ENCODE results near the gene SLCO2B1.
A peak's percentile ranks its signal among the peaks of the same experiment; 100 is the strongest.

Gene SLCO2B1

DNA sequence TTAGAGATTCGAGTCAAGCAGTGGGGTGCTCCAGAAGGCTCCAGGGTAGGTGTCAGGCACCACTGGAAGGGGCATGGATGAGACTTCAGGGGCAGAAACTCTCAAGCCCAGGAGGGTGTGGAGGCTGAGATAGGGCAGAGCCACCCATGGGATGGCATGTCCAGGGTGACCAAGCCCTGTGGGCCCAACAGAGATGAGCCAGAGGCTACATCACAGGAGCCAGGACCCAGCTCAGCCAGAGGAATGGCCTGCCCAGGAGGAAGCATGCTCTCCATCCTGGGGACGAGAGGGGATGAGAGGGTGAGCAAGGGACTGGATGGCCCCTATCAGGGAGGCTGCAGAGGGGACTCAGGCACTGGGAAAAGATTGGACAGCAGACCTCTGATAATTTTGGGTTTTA, 42.8 kb downstream of the SLCO2B1 start:
- DNase-seq (ENCODE audit: low read depth) = no peak

DNA sequence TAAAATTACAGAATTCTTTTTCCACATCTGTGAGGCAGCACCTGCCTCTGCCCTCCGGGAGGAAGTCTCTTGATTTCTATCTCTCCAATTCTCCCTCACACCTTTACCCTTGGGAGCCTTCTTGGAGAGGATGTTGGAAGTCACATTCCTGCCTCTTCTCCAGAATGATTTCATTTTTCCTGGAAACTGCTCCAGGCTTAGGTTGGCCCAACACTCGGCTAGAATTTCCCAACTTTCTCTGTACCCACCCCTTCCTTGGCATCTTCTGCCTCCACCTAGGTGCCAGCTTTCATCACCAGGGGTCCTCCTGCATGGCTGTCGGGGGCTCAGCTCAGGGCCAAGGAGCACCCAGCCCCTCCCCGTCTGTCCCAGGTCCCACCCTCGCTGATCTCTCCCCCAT, 43.2 kb downstream of the SLCO2B1 start:
- DNase-seq (ENCODE audit: low read depth) = no peak

DNA sequence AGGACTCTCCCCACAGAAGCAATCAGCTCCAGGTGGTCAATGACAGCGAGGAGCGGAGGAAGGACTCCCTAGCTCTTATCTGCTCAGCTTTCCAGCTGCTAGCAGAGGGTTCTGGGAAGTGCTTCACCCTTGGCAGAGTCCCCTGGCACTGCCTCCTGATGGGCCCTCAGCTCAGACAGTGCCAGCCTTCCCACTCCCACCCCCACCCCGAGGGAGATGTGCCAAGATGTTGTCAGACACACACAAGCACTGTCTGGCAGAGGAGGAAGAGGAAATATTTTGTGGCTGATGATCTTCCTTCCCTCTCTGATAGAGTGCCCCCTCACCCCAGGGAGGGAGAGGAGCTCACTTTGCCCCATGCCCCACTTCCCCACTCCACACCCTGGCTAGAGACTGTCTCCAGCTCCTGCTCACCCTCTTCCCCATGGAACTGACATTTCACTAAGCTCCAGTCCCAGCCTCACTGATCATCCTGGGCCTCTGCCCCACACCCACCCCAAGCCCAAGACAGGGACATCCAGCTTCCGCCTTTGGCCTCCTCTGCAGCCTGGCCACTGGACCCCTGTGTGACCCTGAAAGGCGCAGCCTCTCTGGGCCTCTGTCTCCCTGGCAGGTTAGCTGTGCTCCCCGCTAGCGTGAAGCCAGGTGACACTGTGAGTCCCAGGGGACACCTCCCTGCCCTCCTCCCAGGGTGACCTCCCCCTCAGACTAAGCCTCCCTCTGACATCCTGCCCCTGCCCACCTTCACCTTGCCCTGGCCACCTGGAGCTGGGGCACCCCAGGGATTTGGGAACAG, 44.5 kb downstream of the SLCO2B1 start:
- DNase-seq (ENCODE audit: low read depth) = no peak

DNA sequence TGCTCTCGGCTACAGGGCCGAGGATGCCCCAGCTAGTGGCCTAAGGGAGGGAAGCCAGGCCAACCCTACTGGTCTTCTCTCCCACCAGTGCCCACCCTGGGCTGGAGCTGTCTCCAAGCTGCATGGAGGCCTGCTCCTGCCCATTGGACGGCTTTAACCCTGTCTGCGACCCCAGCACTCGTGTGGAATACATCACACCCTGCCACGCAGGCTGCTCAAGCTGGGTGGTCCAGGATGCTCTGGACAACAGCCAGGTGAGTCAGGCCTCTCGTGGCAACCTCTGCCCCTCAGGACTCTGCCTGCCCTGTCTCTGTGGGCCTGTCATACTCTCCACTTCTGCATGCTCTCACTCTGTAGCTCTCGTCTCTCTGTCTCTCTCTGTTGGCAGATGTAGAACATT, 45.5 kb downstream of the SLCO2B1 start:
- no peak for DNase-seq (ENCODE audit: low read depth)

- DNase-seq (ENCODE audit: low read depth) = no peak
These were observed 46.8 kb downstream of the SLCO2B1 start for GRCh38 chr11:75197512-75198277.

GRCh38 chr11:75198278-75198973, 47.5 kb downstream of the SLCO2B1 start:
- DNase-seq (ENCODE audit: low read depth) = no peak

DNA sequence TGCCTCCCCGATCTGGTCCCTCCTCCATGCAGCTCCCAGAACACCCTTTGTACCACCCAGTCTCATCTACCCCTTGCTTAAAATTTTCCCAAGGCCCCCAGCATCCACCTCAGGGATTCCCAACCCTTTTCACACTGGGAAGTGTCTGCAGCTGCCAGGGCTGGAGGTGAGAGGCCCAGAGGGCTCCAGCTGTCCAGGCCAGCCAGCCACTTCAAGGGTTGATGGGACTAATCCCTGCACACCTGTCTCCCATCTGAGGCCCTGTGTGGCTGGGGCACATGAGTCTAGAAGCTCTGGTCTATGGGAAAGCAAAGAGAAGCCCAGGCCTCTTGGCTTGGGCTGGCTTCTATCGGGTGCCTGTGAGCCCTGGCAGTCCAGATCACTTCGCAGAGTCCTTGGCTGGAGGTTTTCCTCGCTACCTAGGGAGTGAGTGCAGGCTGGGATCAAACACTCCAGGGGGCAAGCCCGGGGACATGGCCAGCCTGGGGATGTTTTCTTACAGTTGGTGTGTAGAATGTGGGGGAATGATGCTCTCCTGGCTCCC, 48.6 kb downstream of the SLCO2B1 start:
- DNase-seq (ENCODE audit: low read depth) = no peak

DNA sequence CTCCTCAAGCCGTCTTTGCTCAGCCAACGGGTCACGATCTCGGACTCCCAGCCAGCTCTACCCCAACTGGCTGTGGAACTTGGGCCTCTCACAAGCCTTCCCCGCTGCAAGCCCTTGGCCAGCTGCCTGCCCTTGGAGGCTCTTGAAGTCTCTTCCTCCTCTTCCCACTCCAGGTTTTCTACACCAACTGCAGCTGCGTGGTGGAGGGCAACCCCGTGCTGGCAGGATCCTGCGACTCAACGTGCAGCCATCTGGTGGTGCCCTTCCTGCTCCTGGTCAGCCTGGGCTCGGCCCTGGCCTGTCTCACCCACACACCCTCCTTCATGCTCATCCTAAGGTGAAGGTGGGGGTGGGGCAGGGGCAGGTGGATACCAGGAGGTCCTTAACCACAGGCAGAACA, 49.1 kb downstream of the SLCO2B1 start:
- DNase-seq (ENCODE audit: low read depth) = no peak

GRCh38 chr11:75200531-75200930, 49.6 kb downstream of the SLCO2B1 start:
- DNase-seq (ENCODE audit: low read depth) = no peak

- DNase-seq (ENCODE audit: low read depth) = no peak
These were observed 50.9 kb downstream of the SLCO2B1 start for GRCh38 chr11:75201771-75202170.

- DNase-seq (ENCODE audit: low read depth) = no peak
These were observed 51.3 kb downstream of the SLCO2B1 start for GRCh38 chr11:75202195-75202594.

- DNase-seq (ENCODE audit: low read depth) = no peak
These were observed 52.2 kb downstream of the SLCO2B1 start for GRCh38 chr11:75203138-75203537.

DNA sequence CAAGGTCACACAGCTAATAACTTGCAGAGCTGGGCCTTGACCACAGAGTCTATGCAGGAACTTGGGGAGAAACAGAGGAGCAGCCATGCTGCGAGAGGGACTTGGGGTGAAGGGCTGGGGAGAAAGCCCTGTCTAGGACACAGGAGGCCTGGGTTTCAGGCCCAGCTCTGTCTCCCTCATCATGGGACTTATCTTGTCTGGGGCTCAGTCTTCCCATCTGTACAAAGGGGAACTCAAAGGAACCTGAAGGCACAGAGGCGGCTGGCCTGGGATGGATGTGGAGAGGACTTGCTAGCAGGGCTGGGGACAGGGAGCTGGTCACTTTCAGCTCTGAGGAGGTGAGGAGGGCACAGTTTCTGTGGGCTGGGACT, 52.7 kb downstream of the SLCO2B1 start:
- DNase-seq (ENCODE audit: low read depth) = no peak

DNA sequence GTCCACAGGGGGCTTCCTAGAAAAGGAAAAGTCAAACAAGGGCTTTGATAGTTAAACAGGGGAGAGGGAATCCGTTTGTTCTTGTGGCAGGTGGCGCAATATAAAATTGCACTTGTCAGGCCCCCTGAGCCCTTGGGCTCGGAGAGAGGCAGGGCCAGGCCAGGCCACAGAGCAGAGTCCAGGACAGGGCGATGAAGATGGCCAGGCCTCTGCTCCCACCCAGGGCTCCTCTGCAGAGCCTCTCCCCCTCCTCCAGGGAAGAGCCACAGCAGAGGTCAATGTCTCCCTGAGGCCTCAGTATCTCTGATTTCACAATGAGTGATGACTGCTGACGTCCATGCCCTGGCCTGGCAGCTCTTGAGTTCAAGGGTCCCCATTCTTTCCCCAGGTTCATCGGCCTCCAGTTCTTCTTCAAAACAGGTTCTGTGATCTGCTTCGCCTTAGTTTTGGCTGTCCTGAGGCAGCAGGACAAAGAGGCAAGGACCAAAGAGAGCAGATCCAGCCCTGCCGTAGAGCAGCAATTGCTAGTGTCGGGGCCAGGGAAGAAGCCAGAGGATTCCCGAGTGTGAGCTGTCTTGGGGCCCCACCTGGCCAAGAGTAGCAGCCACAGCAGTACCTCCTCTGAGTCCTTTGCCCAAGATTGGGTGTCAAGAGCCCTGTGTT, 53.2 kb downstream of the SLCO2B1 start:
- no peak for DNase-seq (ENCODE audit: low read depth)

GRCh38 chr11:75204685-75205563, 54.0 kb downstream of the SLCO2B1 start:
- DNase-seq (ENCODE audit: low read depth) = peak; percentile 74

DNA sequence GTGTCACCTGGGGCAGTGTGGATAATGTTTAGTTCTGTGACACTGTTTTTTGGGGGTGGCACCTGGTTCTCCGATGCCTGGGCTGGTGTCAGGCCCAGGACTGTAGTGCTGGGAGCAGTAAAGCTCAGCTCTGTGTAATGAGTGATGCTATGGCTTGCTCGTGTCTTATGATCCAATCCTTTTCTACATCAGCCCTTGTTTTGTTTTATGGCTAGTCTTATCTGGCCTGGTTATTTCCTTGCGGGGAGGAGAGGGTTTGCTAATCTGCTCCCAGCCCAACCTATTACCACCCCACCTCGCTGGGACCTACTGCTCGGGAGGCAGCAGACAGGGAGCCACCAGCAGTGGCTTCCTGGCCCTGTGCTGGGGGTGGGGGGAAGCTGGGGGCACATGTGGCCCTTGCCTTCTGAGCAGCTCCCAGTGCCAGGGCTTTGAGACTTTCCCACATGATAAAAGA, 54.7 kb downstream of the SLCO2B1 start:
- no peak for DNase-seq (ENCODE audit: low read depth)

- no peak for DNase-seq (ENCODE audit: low read depth)
These were observed 57.5 kb downstream of the SLCO2B1 start for GRCh38 chr11:75208446-75208845.

- no peak for DNase-seq (ENCODE audit: low read depth)
These were observed 61.5 kb downstream of the SLCO2B1 start for GRCh38 chr11:75212411-75212810.

GRCh38 chr11:75214411-75214821, 63.5 kb downstream of the SLCO2B1 start:
- peak; percentile 72 for DNase-seq (ENCODE audit: low read depth)

- DNase-seq (ENCODE audit: low read depth) = no peak
These were observed 63.9 kb downstream of the SLCO2B1 start for GRCh38 chr11:75214843-75215242.

GRCh38 chr11:75219869-75220268, 69.0 kb downstream of the SLCO2B1 start:
- DNase-seq (ENCODE audit: low read depth) = no peak
